ENCODE measurements around the gene TTC27.
"Not testable (repeated sequence)": the region's sequence is repeated elsewhere in the genome, so short reads cannot be mapped to it uniquely, and the experiment has no call there.

TTC27 gene

GRCh38 chr2:32627814-32628579 is at the start of gene TTC27:
TSS of gene TTC27 (plus strand) at chr2:32628050. CDS start at chr2:32628293, 243 bp downstream.
- peak; percentile 62 for DNase-seq (ENCODE audit: low read depth)

- no peak for DNase-seq (ENCODE audit: low read depth)
These were observed 36.0 kb upstream of the TTC27 start for GRCh38 chr2:32591669-32592463.

- DNase-seq (ENCODE audit: low read depth) = no peak
These were observed 33.3 kb upstream of the TTC27 start for GRCh38 chr2:32594573-32594972.

GRCh38 chr2:32611366-32611765 is 16.5 kb upstream of the TTC27 start:
- no peak for DNase-seq (ENCODE audit: low read depth)

- no peak for DNase-seq (ENCODE audit: low read depth)
These were observed 16.1 kb upstream of the TTC27 start for GRCh38 chr2:32611771-32612170.

- no peak for DNase-seq (ENCODE audit: low read depth)
These were observed 13.8 kb upstream of the TTC27 start for GRCh38 chr2:32614084-32614483.

GRCh38 chr2:32617599-32618189 is 10.2 kb upstream of the TTC27 start:
- DNase-seq (ENCODE audit: low read depth) = no peak

DNA sequence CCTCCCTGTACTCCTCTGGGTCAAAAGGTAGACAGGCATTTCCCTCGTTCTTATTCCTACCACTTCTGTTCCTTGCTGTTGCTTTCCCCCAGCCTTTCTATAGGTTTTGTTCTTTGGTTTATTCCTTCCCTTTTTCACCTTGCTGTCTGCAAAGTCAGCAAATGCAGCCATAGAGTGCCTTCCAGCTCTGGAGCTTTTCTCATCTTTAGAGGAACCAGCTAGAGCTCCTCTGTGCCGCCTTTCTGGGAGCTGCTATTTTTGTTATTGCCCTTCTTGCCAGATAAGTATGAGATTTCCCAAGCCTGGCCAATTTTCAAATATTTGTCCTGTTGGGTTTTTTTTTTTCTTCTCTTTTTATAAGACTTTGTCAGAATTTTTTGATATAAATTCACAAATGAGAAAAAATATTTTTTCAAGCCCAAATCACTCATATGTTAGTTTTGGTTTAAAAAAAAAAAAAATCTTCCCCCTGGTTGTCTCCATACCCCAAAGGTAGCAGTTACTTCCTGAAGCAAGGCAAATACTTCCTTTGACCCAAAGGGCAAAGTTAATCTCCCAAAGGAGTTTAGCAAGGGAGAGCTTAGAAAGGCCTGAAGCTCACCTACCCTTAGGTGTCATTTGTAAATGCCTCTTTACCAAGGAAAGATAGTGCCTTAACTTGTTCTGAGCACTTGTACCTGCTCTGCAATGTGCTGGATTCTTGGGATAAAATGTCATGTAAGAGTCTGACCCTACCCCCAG is 5.1 kb upstream of the TTC27 start:
- no peak for DNase-seq (ENCODE audit: low read depth)

GRCh38 chr2:32623311-32623706 is 4.5 kb upstream of the TTC27 start:
- no peak for DNase-seq (ENCODE audit: low read depth)

- no peak for DNase-seq (ENCODE audit: low read depth)
These were observed 3.0 kb upstream of the TTC27 start for GRCh38 chr2:32624812-32625211.

DNA sequence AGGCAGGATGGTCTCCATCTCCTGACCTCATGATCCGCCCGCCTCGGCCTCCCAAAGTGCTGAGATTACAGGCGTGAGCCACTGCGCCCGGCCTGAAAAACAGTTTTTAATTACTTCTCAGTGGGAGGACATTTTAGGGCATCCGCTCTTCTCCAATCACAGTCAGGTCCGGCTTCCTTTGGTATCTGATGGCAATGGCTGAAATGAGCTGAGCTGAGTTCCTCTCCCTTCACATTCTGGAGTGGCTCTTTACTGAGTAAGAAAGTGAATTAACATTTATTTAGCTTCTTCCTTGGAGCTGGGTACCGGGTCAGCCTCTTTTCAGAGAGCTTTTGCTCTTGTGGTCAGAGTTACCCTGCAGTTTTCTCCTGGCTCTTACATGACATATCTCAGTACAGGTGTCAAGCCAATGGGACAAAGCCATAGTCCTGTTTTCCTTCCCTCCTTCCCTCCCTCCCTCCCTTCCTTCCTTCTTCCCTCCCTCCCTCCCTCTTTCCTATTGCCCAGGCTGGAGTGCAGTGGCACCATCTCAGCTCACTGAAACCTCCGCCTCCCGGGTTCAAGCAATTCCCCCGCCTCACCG is 1.1 kb upstream of the TTC27 start:
- DNase-seq (ENCODE audit: low read depth) = no peak

GRCh38 chr2:32627441-32627813 is 423 bp upstream of the TTC27 start:
- DNase-seq (ENCODE audit: low read depth) = no peak

- DNase-seq (ENCODE audit: low read depth) = no peak
These were observed 4.2 kb downstream of the TTC27 start for GRCh38 chr2:32632089-32632488.

DNA sequence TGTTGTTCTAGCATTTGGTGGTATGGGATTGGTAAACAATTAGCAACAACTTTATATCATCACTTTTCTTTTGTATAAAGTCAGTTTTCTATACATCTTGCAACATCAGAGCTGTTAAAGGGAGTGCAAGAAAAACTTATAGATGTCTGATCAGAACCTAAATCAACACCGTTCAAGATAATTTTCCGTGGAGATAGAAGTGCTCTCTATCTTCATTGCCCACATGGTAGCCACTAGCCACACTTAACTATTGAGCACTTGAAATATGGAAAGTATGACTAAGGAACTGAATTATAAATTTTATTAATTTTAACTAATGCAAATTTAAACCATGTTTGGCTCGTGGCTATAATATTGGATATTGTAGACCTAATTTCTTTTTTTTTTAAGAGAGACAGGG is 5.2 kb downstream of the TTC27 start:
- no peak for DNase-seq (ENCODE audit: low read depth)

GRCh38 chr2:32638548-32638947 is 10.7 kb downstream of the TTC27 start:
- not testable (repeated sequence) for DNase-seq (ENCODE audit: low read depth)

DNA sequence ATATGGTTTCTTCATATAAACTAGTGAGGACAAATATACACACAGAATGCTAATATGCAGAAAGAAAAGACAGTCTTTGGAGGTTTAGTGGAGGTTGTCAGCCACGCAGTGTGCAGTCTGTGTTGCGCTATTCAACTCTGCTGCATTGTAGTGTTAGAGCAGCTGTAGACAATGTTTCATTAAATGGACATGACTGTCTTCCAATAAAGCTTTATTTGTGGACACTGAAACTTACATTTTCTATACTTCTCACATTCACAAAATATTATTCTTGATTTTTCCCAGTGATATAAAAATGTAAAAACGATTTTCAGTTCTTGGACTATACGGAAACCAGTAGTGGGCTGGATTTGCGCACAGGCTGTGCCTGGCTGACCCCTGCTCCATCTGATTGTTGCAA is 13.3 kb downstream of the TTC27 start:
- DNase-seq (ENCODE audit: low read depth) = no peak

DNA sequence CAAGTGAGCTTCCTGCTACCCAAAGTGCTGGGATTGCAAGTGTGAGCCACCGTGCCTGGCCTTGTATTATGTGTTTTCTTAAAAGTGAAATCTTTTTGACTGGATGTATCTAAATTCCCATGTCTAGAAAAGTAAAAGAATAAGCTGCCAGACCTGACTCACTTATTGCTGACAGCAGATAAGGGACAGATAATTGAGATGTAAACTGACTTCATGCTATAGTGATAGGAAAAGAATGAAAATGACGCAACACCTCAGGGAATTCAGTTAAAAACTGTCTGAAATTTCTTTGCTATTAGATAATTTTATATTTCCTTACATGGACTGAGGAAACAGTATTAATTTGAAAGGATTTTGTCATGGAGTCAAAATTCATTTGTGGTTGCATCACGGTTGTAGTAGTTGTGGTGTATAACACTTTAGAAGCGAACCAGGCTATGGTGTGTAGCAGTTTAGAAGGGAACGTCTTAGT is 19.4 kb downstream of the TTC27 start:
- peak; percentile 31 for DNase-seq (ENCODE audit: low read depth)

DNA sequence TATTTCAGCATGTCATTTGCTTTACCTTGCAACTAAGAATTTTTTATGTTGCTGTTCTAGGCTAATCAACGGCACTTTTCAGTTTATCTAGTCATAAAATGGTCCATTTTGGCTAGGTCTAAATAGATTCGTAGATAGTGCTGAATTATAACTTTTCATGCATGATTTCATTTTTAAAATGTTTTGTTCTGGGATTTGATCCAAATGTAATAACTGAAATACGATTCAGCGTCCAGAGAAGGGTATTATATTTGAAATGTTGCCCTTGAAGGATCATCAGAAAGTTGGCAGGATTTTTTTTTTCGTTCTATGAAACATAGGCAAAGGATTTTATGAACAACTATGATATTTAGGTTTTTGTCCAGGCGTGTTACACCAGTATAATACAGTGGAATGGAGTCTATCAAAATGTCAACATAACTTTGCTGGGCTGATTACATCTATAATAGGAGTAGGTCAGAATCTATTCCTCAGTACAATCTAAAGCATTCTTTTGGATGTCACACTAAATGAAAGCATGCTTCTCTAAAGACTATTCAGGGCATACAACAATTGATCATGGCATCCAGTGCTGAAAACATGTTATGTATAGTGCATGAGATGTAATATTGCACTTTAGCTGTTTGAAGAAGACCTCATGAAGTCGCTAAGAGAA is 24.8 kb downstream of the TTC27 start:
- no peak for DNase-seq (ENCODE audit: low read depth)

DNA sequence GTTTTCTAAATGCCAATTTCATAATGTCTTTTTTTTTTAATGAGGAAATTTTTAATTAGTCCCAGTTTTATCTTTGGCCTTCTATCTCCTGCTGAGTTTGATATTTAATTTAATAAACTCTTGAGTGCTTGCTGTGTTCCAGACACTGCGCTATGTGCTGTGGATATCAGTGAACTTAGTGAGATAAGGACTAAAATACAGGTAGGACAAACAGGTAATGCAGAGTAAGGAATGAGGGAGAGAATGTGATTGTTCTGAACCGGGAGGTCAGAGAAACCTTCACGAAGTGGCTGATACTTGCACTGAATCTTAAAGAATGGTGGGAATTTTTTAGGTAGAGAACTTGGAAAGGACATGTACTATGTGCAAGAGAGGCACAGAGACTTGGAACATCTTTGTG is 28.2 kb downstream of the TTC27 start:
- DNase-seq (ENCODE audit: low read depth) = no peak

DNA sequence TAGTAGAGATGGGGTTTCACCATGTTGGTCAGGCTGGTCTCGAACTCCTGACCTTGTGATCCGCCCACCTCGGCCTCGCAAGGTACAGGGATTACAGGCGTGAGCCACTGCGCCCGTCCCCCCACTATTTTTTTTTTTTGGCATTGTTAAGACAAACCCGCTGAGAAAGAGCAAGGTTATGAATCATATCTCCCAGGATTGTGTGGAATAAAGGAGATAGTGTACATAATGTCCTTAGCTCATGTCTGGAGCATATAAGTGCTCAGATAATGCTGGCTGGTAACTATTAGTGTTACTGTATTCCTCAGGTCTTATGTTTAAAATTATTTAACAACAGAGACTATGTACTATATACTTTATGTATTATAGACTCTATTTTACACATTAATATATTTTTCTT is 36.0 kb downstream of the TTC27 start:
- no peak for DNase-seq (ENCODE audit: low read depth)

GRCh38 chr2:32666704-32667103 is 38.9 kb downstream of the TTC27 start:
- DNase-seq (ENCODE audit: low read depth) = no peak
